ENCODE results near the gene KIF1B.

Gene KIF1B

GRCh38 chr1:10308001-10308400, 97.6 kb downstream of the KIF1B start:
- ChIA-PET CTCF (interaction anchor here (1.1 kb wide), 1 partner anchor 98 kb away, joined by 3 read pairs; the partner anchor contains the start of gene KIF1B), POLR2A (interaction anchor here (0.6 kb wide), 1 partner anchor 92 kb away, joined by 3 read pairs; no protein-coding TSS in a partner anchor)
- TF ChIP-seq SP1 (IDR thresholded peaks at IDR 0.05) (no peak), FOXM1 (IDR thresholded peaks at IDR 0.05; ENCODE audit: borderline replicate concordance) (no peak), CTBP1 (IDR thresholded peaks at IDR 0.05; ENCODE audit: borderline replicate concordance) (no peak), FOXK2 (IDR thresholded peaks at IDR 0.05) (no peak), TARDBP (IDR thresholded peaks at IDR 0.05) (no peak), ZNF384 (IDR thresholded peaks at IDR 0.05) (no peak), BHLHE40 (IDR thresholded peaks at IDR 0.05; ENCODE audit: borderline replicate concordance) (no peak), NFRKB (IDR thresholded peaks at IDR 0.05) (no peak), L3MBTL2 (conservative IDR thresholded peaks at IDR 0.05) (no peak)
- DNase-seq (ENCODE audit: extremely low spot score) = no peak

- no peak for DNase-seq (ENCODE audit: extremely low spot score)
- ChIA-PET CTCF (interaction anchor here (0.6 kb wide), 1 partner anchor 31 kb away, joined by 3 read pairs; no protein-coding TSS in a partner anchor), POLR2A (no interaction called here)
- no peak for TF ChIP-seq ZNF384 (IDR thresholded peaks at IDR 0.05)
- TF ChIP-seq FOXK2 (IDR thresholded peaks at IDR 0.05) = no peak
- TF ChIP-seq L3MBTL2 (conservative IDR thresholded peaks at IDR 0.05) = no peak
Observed at GRCh38 chr1:10309243-10310011, 99.1 kb downstream of the KIF1B start.

- TF ChIP-seq ZNF384 (IDR thresholded peaks at IDR 0.05) (no peak), L3MBTL2 (conservative IDR thresholded peaks at IDR 0.05) (no peak), SUZ12 (IDR thresholded peaks at IDR 0.05) (no peak), SP1 (IDR thresholded peaks at IDR 0.05) (no peak), FOXK2 (IDR thresholded peaks at IDR 0.05) (no peak), FOXM1 (IDR thresholded peaks at IDR 0.05; ENCODE audit: borderline replicate concordance) (no peak), HDGF (IDR thresholded peaks at IDR 0.05; ENCODE audit: borderline replicate concordance) (no peak), TARDBP (IDR thresholded peaks at IDR 0.05) (no peak)
- CTCF ChIA-PET = no interaction called here
- DNase-seq (ENCODE audit: extremely low spot score) = no peak
- POLR2A ChIA-PET = no interaction called here
Observed at GRCh38 chr1:10316752-10317151, 106.4 kb downstream of the KIF1B start.

- ChIA-PET POLR2A (no interaction called here), CTCF (no interaction called here)
- DNase-seq (ENCODE audit: extremely low spot score) = no peak
- TF ChIP-seq BHLHE40 (IDR thresholded peaks at IDR 0.05; ENCODE audit: borderline replicate concordance) (no peak), FOXM1 (IDR thresholded peaks at IDR 0.05; ENCODE audit: borderline replicate concordance) (no peak), L3MBTL2 (conservative IDR thresholded peaks at IDR 0.05) (no peak), FOXA1 (IDR thresholded peaks at IDR 0.05) (no peak), FOXK2 (IDR thresholded peaks at IDR 0.05) (no peak), SUZ12 (IDR thresholded peaks at IDR 0.05) (no peak), ZNF384 (IDR thresholded peaks at IDR 0.05) (no peak), ARNT (IDR thresholded peaks at IDR 0.05) (no peak), SP1 (IDR thresholded peaks at IDR 0.05) (no peak), CTBP1 (IDR thresholded peaks at IDR 0.05; ENCODE audit: borderline replicate concordance) (no peak), TARDBP (IDR thresholded peaks at IDR 0.05) (no peak), NFRKB (IDR thresholded peaks at IDR 0.05) (no peak), ELF4 (IDR thresholded peaks at IDR 0.05) (no peak), HDGF (IDR thresholded peaks at IDR 0.05; ENCODE audit: borderline replicate concordance) (no peak), PKNOX1 (IDR thresholded peaks at IDR 0.05) (no peak), LEF1 (IDR thresholded peaks at IDR 0.05; ENCODE audit: borderline replicate concordance) (no peak)
Observed at GRCh38 chr1:10319750-10320149, 109.4 kb downstream of the KIF1B start.

GRCh38 chr1:10320336-10320735, 110.0 kb downstream of the KIF1B start:
- ChIA-PET CTCF (no interaction called here), POLR2A (no interaction called here)
- TF ChIP-seq FOXK2 (IDR thresholded peaks at IDR 0.05) (no peak), BHLHE40 (IDR thresholded peaks at IDR 0.05; ENCODE audit: borderline replicate concordance) (no peak), SUZ12 (IDR thresholded peaks at IDR 0.05) (no peak), FOXM1 (IDR thresholded peaks at IDR 0.05; ENCODE audit: borderline replicate concordance) (no peak), ELF4 (IDR thresholded peaks at IDR 0.05) (no peak), CTBP1 (IDR thresholded peaks at IDR 0.05; ENCODE audit: borderline replicate concordance) (no peak), TARDBP (IDR thresholded peaks at IDR 0.05) (no peak), HDGF (IDR thresholded peaks at IDR 0.05; ENCODE audit: borderline replicate concordance) (no peak), ZNF384 (IDR thresholded peaks at IDR 0.05) (no peak), L3MBTL2 (conservative IDR thresholded peaks at IDR 0.05) (no peak), FOXA1 (IDR thresholded peaks at IDR 0.05) (no peak), ARNT (IDR thresholded peaks at IDR 0.05) (no peak), LEF1 (IDR thresholded peaks at IDR 0.05; ENCODE audit: borderline replicate concordance) (no peak), SP1 (IDR thresholded peaks at IDR 0.05) (no peak), NFRKB (IDR thresholded peaks at IDR 0.05) (no peak), PKNOX1 (IDR thresholded peaks at IDR 0.05) (no peak)
- no peak for DNase-seq (ENCODE audit: extremely low spot score)

- ChIA-PET CTCF (no interaction called here), POLR2A (no interaction called here)
- DNase-seq (ENCODE audit: extremely low spot score) = no peak
- TF ChIP-seq ARNT (IDR thresholded peaks at IDR 0.05) = no peak
Observed at GRCh38 chr1:10322821-10323220, 112.5 kb downstream of the KIF1B start.

- no peak for DNase-seq (ENCODE audit: extremely low spot score)
- TF ChIP-seq PKNOX1 (IDR thresholded peaks at IDR 0.05) (no peak), HDGF (IDR thresholded peaks at IDR 0.05; ENCODE audit: borderline replicate concordance) (no peak), SUZ12 (IDR thresholded peaks at IDR 0.05) (no peak), CTBP1 (IDR thresholded peaks at IDR 0.05; ENCODE audit: borderline replicate concordance) (no peak), FOXK2 (IDR thresholded peaks at IDR 0.05) (no peak), ARNT (IDR thresholded peaks at IDR 0.05) (no peak), LEF1 (IDR thresholded peaks at IDR 0.05; ENCODE audit: borderline replicate concordance) (no peak), ELF4 (IDR thresholded peaks at IDR 0.05) (no peak), L3MBTL2 (conservative IDR thresholded peaks at IDR 0.05) (no peak), ZNF384 (IDR thresholded peaks at IDR 0.05) (no peak), TARDBP (IDR thresholded peaks at IDR 0.05) (no peak), FOXA1 (IDR thresholded peaks at IDR 0.05) (no peak), BHLHE40 (IDR thresholded peaks at IDR 0.05; ENCODE audit: borderline replicate concordance) (no peak)
- ChIA-PET POLR2A (no interaction called here), CTCF (no interaction called here)
Observed at GRCh38 chr1:10324627-10325026, 114.3 kb downstream of the KIF1B start.
